Measurements from ENCODE around the gene WDR44.

Gene WDR44

DNA sequence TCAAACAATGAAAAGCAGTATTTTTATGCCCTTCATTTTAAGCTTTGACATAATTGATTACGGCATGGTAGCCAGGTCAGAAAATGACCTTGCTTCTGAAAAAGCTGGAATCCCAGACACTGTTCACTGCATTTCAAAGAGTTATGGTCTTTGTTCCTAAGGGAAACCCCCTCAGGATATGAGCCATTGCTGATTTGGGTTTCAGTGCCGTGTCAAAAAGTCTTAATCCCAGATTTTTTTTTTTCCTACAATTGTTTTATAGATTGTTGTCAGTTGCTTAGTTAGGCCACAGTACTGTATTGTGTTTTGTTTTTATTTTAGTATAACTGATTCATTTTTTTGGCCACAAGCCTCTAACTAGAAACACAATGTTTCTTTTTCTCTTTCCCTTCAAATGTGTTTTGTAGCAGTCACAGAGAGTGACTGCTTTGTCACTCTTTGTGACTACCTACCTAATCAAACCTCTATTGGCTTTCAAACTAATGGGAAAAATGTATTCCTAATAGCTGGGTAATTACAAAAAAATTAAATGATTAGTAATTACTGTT, 10.3 kb downstream of the WDR44 start:
- H3K4me3 ChIP-seq (ENCODE audit: low read depth, low read length): no peak overlapping the region
- no peak for TF ChIP-seq CTCF (IDR thresholded peaks at IDR 0.05; ENCODE audit: low read depth, low read length, missing control alignments)
- DNase-seq (ENCODE audit: low read depth): no peak

GRCh38 chrX:118360429-118361125, 14.7 kb downstream of the WDR44 start:
- no peak for TF ChIP-seq CTCF (IDR thresholded peaks at IDR 0.05; ENCODE audit: low read depth, low read length, missing control alignments)
- H3K4me3 ChIP-seq (ENCODE audit: low read depth, low read length): no peak overlapping the region
- DNase-seq (ENCODE audit: low read depth): no peak

GRCh38 chrX:118364261-118364660, 18.4 kb downstream of the WDR44 start:
- TF ChIP-seq CTCF (IDR thresholded peaks at IDR 0.05; ENCODE audit: low read depth, low read length, missing control alignments): no peak
- no peak for DNase-seq (ENCODE audit: low read depth)
- H3K4me3 ChIP-seq (ENCODE audit: low read depth, low read length): no peak overlapping the region

DNA sequence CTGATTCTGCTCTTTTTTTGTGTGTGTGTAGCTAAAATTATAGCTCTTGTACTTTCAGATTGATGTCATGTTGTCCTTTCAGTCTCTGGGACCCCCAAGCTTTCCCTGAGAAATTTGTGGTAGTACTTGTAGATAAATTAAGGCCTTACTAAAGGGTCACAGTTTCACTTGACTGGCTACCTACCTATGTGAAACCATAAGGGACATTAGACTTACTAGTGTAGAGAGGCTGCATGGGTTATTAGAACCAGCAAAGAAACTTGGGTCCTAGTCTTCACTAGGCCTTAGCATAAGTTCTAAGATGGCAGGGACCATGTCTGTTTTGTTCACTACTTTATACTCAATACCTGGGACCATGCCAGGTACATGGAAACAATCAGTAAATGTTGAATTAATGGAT, 21.4 kb downstream of the WDR44 start:
- no peak overlapping the region for H3K4me3 ChIP-seq (ENCODE audit: low read depth, low read length)
- TF ChIP-seq CTCF (IDR thresholded peaks at IDR 0.05; ENCODE audit: low read depth, low read length, missing control alignments): no peak
- DNase-seq (ENCODE audit: low read depth): no peak

DNA sequence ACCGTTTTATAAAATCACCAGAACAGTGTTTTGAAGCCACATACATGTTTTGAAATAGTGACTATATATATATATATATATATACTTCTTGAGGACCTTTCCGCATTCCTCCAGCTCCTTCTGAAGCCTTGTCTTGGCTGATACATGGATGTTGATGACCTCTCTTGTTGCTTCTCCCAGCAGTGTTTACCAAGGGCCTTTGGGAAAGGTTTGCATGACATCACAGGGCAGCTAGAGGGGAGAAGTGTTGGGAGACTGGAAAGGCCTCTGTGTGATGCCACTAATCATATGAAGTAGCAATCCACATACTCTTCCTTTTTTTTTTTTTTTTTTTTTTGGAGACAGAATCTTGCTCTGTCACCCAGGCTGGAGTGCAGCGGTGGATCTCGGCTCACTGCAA, 22.5 kb downstream of the WDR44 start:
- TF ChIP-seq CTCF (IDR thresholded peaks at IDR 0.05; ENCODE audit: low read depth, low read length, missing control alignments): no peak
- H3K4me3 ChIP-seq (ENCODE audit: low read depth, low read length): no peak overlapping the region
- DNase-seq (ENCODE audit: low read depth): no peak

DNA sequence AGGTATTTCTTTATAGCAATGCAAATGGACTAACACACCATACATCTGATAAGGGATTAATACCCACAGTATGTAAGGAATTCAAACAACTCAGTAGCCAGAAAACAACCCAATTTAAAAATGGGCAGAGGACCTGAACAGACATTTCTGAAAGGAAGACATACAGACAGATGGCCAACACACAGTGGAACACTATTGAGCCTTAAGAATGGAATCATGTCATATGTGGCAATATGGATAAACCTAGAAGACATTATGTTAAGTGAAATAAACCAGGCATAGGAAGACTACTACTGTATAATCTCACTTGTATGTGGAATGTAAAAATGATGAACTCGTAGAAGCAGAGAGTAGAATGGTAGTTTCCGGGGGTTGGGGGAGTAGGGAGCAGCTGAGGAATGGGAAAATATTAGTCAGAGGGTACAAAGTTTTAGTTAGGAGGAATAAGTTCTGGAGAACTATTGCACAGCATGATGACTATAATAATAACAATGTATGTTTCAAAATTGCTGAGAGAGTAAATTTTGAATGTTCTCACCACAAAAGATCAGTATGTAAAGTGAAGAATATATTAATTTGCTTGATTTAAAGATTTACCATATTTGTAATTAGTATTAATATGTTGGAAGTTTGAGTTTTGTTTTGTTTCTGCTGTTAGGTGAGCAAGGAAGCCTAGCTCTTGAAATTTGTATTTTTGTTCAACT, 25.2 kb downstream of the WDR44 start:
- no peak overlapping the region for H3K4me3 ChIP-seq (ENCODE audit: low read depth, low read length)
- TF ChIP-seq CTCF (IDR thresholded peaks at IDR 0.05; ENCODE audit: low read depth, low read length, missing control alignments): no peak

More for the DNA sequence above, 25.2 kb downstream of the WDR44 start:
- no peak for DNase-seq (ENCODE audit: low read depth)
